ENCODE measurements around the gene GPANK1. TPM values are rescaled to one million over a fixed set of nuclear protein-coding genes. Genes with fewer than 3 reads are reported as not detected.

GPANK1 gene
- total RNA-seq, 1 experiment from 2014 or later: 18.3 TPM

GRCh38 chr6:31683591-31683990, 18.8 kb upstream of the GPANK1 start:
- no peak overlapping the region for H3K27ac ChIP-seq (ENCODE audit: low read length)
- no peaks in the 10 kb centered on the region for H3K27me3 ChIP-seq (ENCODE audit: control insufficient read depth, insufficient read depth, low read length)
- in situ Hi-C loops (cut with HindIII; ENCODE audit: low pct_unique_long_range_greater_than_20kb, low sequenced_read_pairs) (no loop called here), intact Hi-C loops (cut with micrococcal nuclease; ENCODE audit: unreplicated experiment) (loop anchor here (5.0 kb wide), 2 partner anchors 89 to 149 kb away; no protein-coding TSS in a partner anchor)
- peaks cover 4% of the 10 kb centered on the region; the same call in 1 of the 2 replicates for H3K4me1 ChIP-seq (ENCODE audit: control insufficient read depth, insufficient read depth, low read length)
- no TSS peak for BruUV-seq (replicated peaks)
- H3K9me3 ChIP-seq (ENCODE audit: control insufficient read depth, insufficient read depth, low read depth, low read length): no peaks in the 10 kb centered on the region
- ChIA-PET POLR2A (no interaction called here), CTCF (no interaction called here)
- TF ChIP-seq POLR2AphosphoS5 (IDR thresholded peaks at IDR 0.05; ENCODE audit: low read depth, low read length) (no peak), REST (IDR thresholded peaks at IDR 0.05; ENCODE audit: insufficient read depth in 1 of 2, low read depth in 2 of 2, low read length in 1 of 2) (no peak), SIN3A (IDR thresholded peaks at IDR 0.05; ENCODE audit: borderline replicate concordance, insufficient read depth, low read depth, low read length) (no peak), TCF7L2 (IDR thresholded peaks at IDR 0.05; ENCODE audit: low read depth, low read length) (no peak)
- DNase-seq (ENCODE audit: low read depth, low spot score) (no peak), ATAC-seq (no peak)
- 0 out of 2 replicates have a peak, but pooled peaks cover 2% of the 10 kb centered on the region for H3K36me3 ChIP-seq (ENCODE audit: control insufficient read depth, insufficient read depth, low read length)
- no peak overlapping the region for H3K4me3 ChIP-seq (ENCODE audit: low read depth in 2 of 2, low read length in 2 of 2)

- intact Hi-C loops (cut with micrococcal nuclease; ENCODE audit: unreplicated experiment) (loop anchor here (5.0 kb wide), 2 partner anchors 91 to 151 kb away; no protein-coding TSS in a partner anchor), in situ Hi-C loops (cut with HindIII; ENCODE audit: low pct_unique_long_range_greater_than_20kb, low sequenced_read_pairs) (no loop called here)
- BruUV-seq (replicated peaks): no TSS peak
- H3K36me3 ChIP-seq (ENCODE audit: control insufficient read depth, insufficient read depth, low read length): no peaks in the 10 kb centered on the region
- H3K4me3 ChIP-seq (ENCODE audit: low read depth in 2 of 2, low read length in 2 of 2): no peak overlapping the region
- DNase-seq (ENCODE audit: low read depth, low spot score) (no peak), ATAC-seq (no peak)
- ChIA-PET POLR2A (interaction anchor here (0.7 kb wide), 2 partner anchors 61 to 115 kb away, joined by 4 to 11 read pairs; no protein-coding TSS in a partner anchor), CTCF (interaction anchor here (0.6 kb wide), 1 partner anchor 13 kb away, joined by 3 read pairs; no protein-coding TSS in a partner anchor)
- H3K27me3 ChIP-seq (ENCODE audit: control insufficient read depth, insufficient read depth, low read length): no peaks in the 10 kb centered on the region
- H3K4me1 ChIP-seq (ENCODE audit: control insufficient read depth, insufficient read depth, low read length): peaks cover 4% of the 10 kb centered on the region; the same call in 1 of the 2 replicates
- no peak overlapping the region for H3K27ac ChIP-seq (ENCODE audit: low read length)
- H3K9me3 ChIP-seq (ENCODE audit: control insufficient read depth, insufficient read depth, low read depth, low read length): no peaks in the 10 kb centered on the region
- TF ChIP-seq REST (IDR thresholded peaks at IDR 0.05; ENCODE audit: insufficient read depth in 1 of 2, low read depth in 2 of 2, low read length in 1 of 2) (no peak), TCF7L2 (IDR thresholded peaks at IDR 0.05; ENCODE audit: low read depth, low read length) (no peak), POLR2AphosphoS5 (IDR thresholded peaks at IDR 0.05; ENCODE audit: low read depth, low read length) (no peak), CTCF (IDR thresholded peaks at IDR 0.05) (no peak), SIN3A (IDR thresholded peaks at IDR 0.05; ENCODE audit: borderline replicate concordance, insufficient read depth, low read depth, low read length) (no peak)
Observed at GRCh38 chr6:31681135-31681671, 16.4 kb upstream of the GPANK1 start.
